Vagina (tissue), 2 donors: ENCODE measurements around the gene DLEC1. TPM values are rescaled to one million over a fixed set of nuclear protein-coding genes. Genes with fewer than 3 reads are reported as not detected.

ENCODE experiments used
- DNase-seq, 2 donors: peaks; one replicate each; pipeline ENCODE4 v3.0.0-alpha.2; 2017; ENCODE audit errors: extremely low spot score in 2 of 2
- H3K27ac ChIP-seq: fragments of 200-600 bp; sonication (generic); one replicate; pipeline ENCODE4 v1.5.1; 2019
- H3K27me3 ChIP-seq: fragments of 200-600 bp; sonication (generic); one replicate; pipeline ENCODE4 v1.5.1; 2019
- H3K36me3 ChIP-seq, 2 donors: fragments of 200-600 bp; sonication (generic); one replicate each; pipeline ENCODE4 v1.5.1; 2017 to 2019
- H3K4me1 ChIP-seq: fragments of 200-600 bp; sonication (generic); one replicate; pipeline ENCODE4 v1.5.1; 2019
- H3K4me3 ChIP-seq, 2 donors: fragments of 200-600 bp; sonication (generic); 1 replicate in 1 of 2; 2 replicates in 1 of 2; pipeline ENCODE4 v1.5.1; 2016 to 2019
- H3K9me3 ChIP-seq: fragments of 200-600 bp; sonication (generic); one replicate; pipeline ENCODE4 v1.5.1; 2019
- POLR2A ChIP-seq, 2 donors: fragments of 450-650 bp; IDR thresholded peaks; one replicate each; pipeline ENCODE4 v1.6.1; 2017; ENCODE audit warnings: antibody characterized with exemption in 2 of 2, mild to moderate bottlenecking in 2 of 2, moderate library complexity in 2 of 2
- POLR2AphosphoS5 ChIP-seq, 2 donors: sonication (generic); formaldehyde crosslinking; IDR thresholded peaks; one replicate each; pipeline ENCODE4 v1.9.0; 2017; ENCODE audit warnings: antibody characterized with exemption in 2 of 2, mild to moderate bottlenecking in 2 of 2, low read depth in 1 of 2; ENCODE audit not compliant: insufficient read depth in 1 of 2
- intact Hi-C: fragments of 100-400 bp; cut with DNase I; formaldehyde crosslinking; loops from one replicate; pipeline ENCODE4 v1.15.1; 2023
- total RNA-seq: library from RNA; depleted of rRNA; stranded (reverse); fragments of >200 nt; gene quantifications from one replicate; pipeline ENCODE4 v1.2.3, GENCODE V29; 2016
- TF ChIP-seq, protein P1 (sequence below), 3 experiments: fragments of 450-650 bp in 2 of 3; fragments of 200-600 bp in 1 of 3; sonication (generic) in 1 of 3; IDR thresholded peaks; one replicate each; pipeline ENCODE4 v1.5.1; 2017 to 2019; ENCODE audit warnings: antibody characterized with exemption in 3 of 3, mild to moderate bottlenecking in 2 of 3, moderate library complexity in 2 of 3

Gene DLEC1
- total RNA-seq, 1 donor from 2014 or later: 0.25 TPM

DNA sequence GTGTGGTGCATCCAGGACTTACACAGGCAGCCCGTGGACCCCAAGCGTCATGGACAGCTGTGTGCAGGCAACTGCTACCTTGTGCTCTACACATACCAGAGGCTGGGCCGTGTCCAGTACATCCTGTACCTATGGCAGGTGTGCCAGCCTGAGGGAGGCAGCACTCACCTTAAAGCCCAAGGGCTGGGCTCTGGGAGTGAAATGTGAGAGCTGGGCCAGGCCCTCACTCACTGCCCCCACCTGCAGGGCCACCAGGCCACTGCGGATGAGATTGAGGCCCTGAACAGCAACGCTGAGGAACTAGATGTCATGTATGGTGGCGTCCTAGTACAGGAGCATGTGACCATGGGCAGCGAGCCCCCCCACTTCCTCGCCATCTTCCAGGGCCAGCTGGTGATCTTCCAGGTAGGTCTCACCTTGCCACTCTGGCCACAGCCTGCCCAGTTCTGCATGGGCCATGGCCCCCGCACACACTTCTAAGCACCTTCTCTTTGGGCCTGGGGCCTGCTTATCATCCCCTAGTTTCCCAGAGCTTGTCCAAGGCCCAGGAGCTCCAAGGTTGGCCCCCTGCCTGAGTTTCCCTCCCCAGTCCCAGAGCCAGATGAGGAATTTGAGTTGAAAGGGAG is 37.4 kb upstream of the DLEC1 start:
- intact Hi-C loops: loop anchor here (10.0 kb wide), 1 partner anchor 147 kb away; no protein-coding TSS in a partner anchor

DNA sequence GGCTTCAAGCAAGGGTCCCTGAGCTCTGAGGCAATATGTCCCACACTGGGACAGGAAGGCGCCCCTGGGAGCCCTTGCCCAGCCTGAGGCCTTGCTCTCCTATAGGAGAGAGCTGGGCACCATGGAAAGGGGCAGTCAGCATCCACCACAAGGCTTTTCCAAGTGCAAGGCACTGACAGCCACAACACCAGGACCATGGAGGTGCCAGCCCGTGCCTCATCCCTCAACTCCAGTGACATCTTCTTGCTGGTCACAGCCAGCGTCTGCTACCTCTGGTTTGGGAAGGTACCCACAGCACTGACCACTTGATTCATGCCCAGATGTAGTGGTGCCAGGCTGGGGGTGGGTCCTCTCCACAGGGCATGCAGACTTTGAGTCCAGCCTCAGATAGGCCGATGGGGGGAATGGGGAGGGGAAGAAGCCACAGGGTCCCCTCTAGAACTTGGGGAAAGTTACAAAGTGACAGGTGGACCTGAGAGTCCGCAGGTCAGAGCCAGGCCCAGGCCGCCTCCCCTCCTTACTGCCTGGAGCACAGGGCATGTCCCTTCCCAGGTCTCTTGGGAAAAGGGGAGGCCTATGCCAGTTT is 36.6 kb upstream of the DLEC1 start:
- Histone ChIP-seq H3K4me3 (no peak overlapping the region), H3K4me1 (peaks cover 42% of the 10 kb centered on the region), H3K36me3 (peaks cover 4 to 16% of the 10 kb centered on the region in 2 donors), H3K27me3 (no peaks in the 10 kb centered on the region), H3K9me3 (no peaks in the 10 kb centered on the region), H3K27ac (no peak overlapping the region)
- TF ChIP-seq POLR2AphosphoS5 (IDR thresholded peaks at IDR 0.05; ENCODE audit: insufficient read depth in 1 of 2, low read depth in 1 of 2) (no peak), POLR2A (IDR thresholded peaks at IDR 0.05) (no peak)
- TF ChIP-seq, protein P1, sequence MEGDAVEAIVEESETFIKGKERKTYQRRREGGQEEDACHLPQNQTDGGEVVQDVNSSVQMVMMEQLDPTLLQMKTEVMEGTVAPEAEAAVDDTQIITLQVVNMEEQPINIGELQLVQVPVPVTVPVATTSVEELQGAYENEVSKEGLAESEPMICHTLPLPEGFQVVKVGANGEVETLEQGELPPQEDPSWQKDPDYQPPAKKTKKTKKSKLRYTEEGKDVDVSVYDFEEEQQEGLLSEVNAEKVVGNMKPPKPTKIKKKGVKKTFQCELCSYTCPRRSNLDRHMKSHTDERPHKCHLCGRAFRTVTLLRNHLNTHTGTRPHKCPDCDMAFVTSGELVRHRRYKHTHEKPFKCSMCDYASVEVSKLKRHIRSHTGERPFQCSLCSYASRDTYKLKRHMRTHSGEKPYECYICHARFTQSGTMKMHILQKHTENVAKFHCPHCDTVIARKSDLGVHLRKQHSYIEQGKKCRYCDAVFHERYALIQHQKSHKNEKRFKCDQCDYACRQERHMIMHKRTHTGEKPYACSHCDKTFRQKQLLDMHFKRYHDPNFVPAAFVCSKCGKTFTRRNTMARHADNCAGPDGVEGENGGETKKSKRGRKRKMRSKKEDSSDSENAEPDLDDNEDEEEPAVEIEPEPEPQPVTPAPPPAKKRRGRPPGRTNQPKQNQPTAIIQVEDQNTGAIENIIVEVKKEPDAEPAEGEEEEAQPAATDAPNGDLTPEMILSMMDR (IDR thresholded peaks at IDR 0.05): no peak
- intact Hi-C loops: loop anchor here (10.0 kb wide), 1 partner anchor 148 kb away; no protein-coding TSS in a partner anchor
- no peak for DNase-seq

More for the DNA sequence above, 37.4 kb upstream of the DLEC1 start:
- no peaks in the 10 kb centered on the region for H3K27me3 ChIP-seq
- no peaks in the 10 kb centered on the region for H3K9me3 ChIP-seq
- H3K4me1 ChIP-seq: peaks cover 50% of the 10 kb centered on the region
- no peak for DNase-seq
- H3K27ac ChIP-seq: no peak overlapping the region
- no peak overlapping the region for H3K4me3 ChIP-seq
- TF ChIP-seq, protein P1 (IDR thresholded peaks at IDR 0.05): no peak
- peaks cover 4 to 9% of the 10 kb centered on the region in 2 donors for H3K36me3 ChIP-seq

DNA sequence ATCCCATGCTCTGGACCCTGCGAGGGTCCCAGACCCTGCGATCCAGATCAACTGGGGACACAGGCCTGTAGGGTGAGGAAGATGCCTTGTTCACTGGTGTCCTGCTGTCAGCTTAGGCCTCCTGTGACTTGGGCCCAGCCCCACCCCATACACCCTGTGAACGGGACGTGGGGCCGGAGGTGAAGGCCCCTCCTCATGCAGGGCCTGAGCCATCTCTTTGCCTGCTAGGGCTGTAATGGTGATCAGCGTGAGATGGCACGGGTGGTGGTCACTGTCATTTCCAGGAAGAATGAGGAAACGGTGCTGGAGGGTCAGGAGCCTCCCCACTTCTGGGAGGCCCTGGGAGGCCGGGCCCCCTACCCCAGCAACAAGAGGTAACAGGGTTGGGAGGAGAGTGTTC is 36.1 kb upstream of the DLEC1 start:
- H3K9me3 ChIP-seq: no peaks in the 10 kb centered on the region
- H3K4me3 ChIP-seq: no peak overlapping the region
- TF ChIP-seq, protein P1 (IDR thresholded peaks at IDR 0.05): no peak
- TF ChIP-seq POLR2A (IDR thresholded peaks at IDR 0.05) (no peak), POLR2AphosphoS5 (IDR thresholded peaks at IDR 0.05; ENCODE audit: insufficient read depth in 1 of 2, low read depth in 1 of 2) (no peak)
- H3K27ac ChIP-seq: peak overlapping the region; percentile 61
- DNase-seq: no peak
- H3K4me1 ChIP-seq: peaks cover 37% of the 10 kb centered on the region
- no peaks in the 10 kb centered on the region for H3K27me3 ChIP-seq
- H3K36me3 ChIP-seq: peaks cover 4 to 19% of the 10 kb centered on the region in 2 donors
- intact Hi-C loops: loop anchor here (10.0 kb wide), 1 partner anchor 148 kb away; no protein-coding TSS in a partner anchor

DNA sequence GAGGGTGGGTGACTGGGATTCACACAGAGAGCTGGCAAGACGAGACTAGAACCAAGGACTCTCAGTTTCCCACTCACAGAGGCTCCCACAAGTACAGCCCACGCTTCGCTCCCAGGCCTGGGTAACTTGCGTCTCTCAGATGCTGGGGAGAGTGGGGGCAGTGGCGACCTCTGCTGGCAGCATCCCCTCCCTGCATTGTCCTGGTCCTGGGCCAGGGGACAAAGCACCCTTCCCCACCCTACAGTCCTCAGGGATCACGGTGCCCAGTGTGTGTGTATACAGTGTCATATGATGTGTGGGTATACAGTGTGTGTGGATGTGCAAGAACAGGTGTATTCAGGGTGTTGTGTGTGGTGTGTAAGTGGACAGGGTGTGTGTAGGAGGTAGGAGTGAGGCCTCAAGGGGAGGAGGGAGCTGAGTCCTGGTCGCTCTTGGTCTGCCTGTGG is 35.6 kb upstream of the DLEC1 start:
- Histone ChIP-seq H3K36me3 (peaks cover 4 to 24% of the 10 kb centered on the region in 2 donors), H3K4me3 (no peak overlapping the region), H3K9me3 (no peaks in the 10 kb centered on the region), H3K4me1 (peaks cover 32% of the 10 kb centered on the region), H3K27me3 (no peaks in the 10 kb centered on the region), H3K27ac (peak overlapping the region; percentile 61)
- intact Hi-C loops: loop anchor here (10.0 kb wide), 1 partner anchor 149 kb away; no protein-coding TSS in a partner anchor
- no peak for DNase-seq
- TF ChIP-seq POLR2AphosphoS5 (IDR thresholded peaks at IDR 0.05; ENCODE audit: insufficient read depth in 1 of 2, low read depth in 1 of 2): no peak
- TF ChIP-seq, protein P1 (IDR thresholded peaks at IDR 0.05): peak; percentile 64 to 74 (median 73)
